Upper lobe of left lung (tissue), 6 donors: Measurements from ENCODE around the gene TOP1. TPM values are rescaled to one million over a fixed set of nuclear protein-coding genes. Genes with fewer than 3 reads are reported as not detected.

Experiments used
- ATAC-seq, 2 donors: fragments of 200-7000 bp; cut with Tn5 transposase; one replicate each; pipeline ENCODE4 v1.9.1; 2022; ENCODE audit warnings: mild to moderate bottlenecking in 2 of 2, moderate library complexity in 2 of 2; ENCODE audit not compliant: low FRiP score in 2 of 2
- DNase-seq, 2 donors: peaks; one replicate each; pipeline ENCODE4 v3.0.0-alpha.2; 2019 to 2020
- H3K27ac ChIP-seq, 4 donors: fragments of 200-600 bp; sonication (generic); one replicate each; pipeline ENCODE4 v1.5.1; 2016 to 2019
- H3K27me3 ChIP-seq, 4 donors: fragments of 200-600 bp; sonication (generic); one replicate each; pipeline ENCODE4 v1.5.1; 2017 to 2019
- H3K36me3 ChIP-seq, 4 donors: fragments of 200-600 bp; sonication (generic); one replicate each; pipeline ENCODE4 v1.5.1; 2016 to 2019
- H3K4me1 ChIP-seq, 4 donors: fragments of 200-600 bp; sonication (generic); one replicate each; pipeline ENCODE4 v1.5.1; 2018 to 2019
- H3K4me3 ChIP-seq, 4 donors: fragments of 200-600 bp; sonication (generic); one replicate each; pipeline ENCODE4 v1.5.1; 2017 to 2019; ENCODE audit warnings: mild to moderate bottlenecking in 2 of 4, moderate library complexity in 1 of 4
- H3K9me3 ChIP-seq, 4 donors: fragments of 200-600 bp; sonication (generic); one replicate each; pipeline ENCODE4 v1.5.1; 2018 to 2019
- CTCF ChIP-seq, 6 experiments: fragments of 450-650 bp in 4 of 6; fragments of 200-600 bp in 2 of 6; sonication (generic) in 2 of 6; IDR thresholded peaks; one replicate each; pipeline ENCODE4 v1.5.1; 2016 to 2019; ENCODE audit warnings: antibody characterized with exemption in 6 of 6
- EP300 ChIP-seq, 4 donors: sonication (generic); formaldehyde crosslinking; IDR thresholded peaks; one replicate each; pipeline ENCODE4 v1.5.1; 2017; ENCODE audit warnings: antibody characterized with exemption in 4 of 4, control low read depth in 2 of 4
- POLR2A ChIP-seq, 4 donors: fragments of 450-650 bp; IDR thresholded peaks; one replicate each; pipeline ENCODE4 v1.5.1; 2016 to 2017; ENCODE audit warnings: antibody characterized with exemption in 4 of 4, mild to moderate bottlenecking in 2 of 4
- POLR2AphosphoS5 ChIP-seq, 2 donors: sonication (generic); formaldehyde crosslinking; IDR thresholded peaks; one replicate each; pipeline ENCODE4 v1.5.1; 2017; ENCODE audit warnings: antibody characterized with exemption in 2 of 2
- WGBS, 2 donors: methylation state at CpG; one replicate each; pipeline ENCODE4 v1.1.5; 2017 to 2018; 5-methylcytosine and 5-hydroxymethylcytosine counted together
- total RNA-seq, 6 donors: library from RNA; depleted of rRNA in 4 of 6; stranded (reverse); fragments of >200 nt in 4 of 6; gene quantifications; one replicate each; pipeline versions ENCODE4 v1.1.0 to v1.2.1, GENCODE V29; 2016 to 2021
- donor health status: DM: no; HTN: no; CAD: no; lungs with moderate emphysema.
- donor health status: DM: no; HTN: yes; CAD: no; lungs with severe emphysema.

Gene TOP1
- total RNA-seq, 6 donors from 2014 or later, result 39.8 to 94.2 (median 49.0) TPM

DNA sequence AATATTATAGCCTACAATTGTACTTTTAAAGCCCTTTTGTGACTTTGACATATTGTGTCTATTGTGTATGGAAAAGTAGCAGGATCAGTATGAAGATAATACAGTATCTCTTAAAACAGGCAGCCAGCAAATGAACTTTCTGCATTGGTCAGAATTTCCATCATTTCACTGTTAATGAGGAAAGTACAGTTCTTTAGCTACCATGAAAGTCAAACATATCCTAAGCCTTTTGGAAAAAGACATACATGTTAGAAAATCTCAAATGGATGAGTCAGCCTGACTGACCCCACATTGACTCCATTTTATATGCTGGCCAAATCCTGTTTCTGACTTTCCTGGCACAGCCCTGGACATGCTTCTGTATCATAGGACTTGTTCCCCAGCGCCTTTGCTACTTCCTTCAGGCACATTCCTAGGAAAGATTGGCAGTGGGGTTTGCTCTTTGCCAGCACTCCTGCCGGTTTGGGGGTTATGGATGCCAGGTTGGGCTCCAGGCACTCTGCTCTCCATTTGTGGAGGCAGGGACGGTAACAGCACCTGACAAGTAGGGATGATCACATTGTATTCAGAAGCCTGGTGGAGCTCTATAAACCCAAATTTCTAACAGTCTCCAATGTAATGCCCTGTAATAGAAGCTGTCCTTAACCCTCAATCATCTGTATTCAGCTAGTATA is 43.7 kb downstream of the TOP1 start:
- Histone ChIP-seq H3K36me3 (peaks cover 0 to 11% (median 4%) of the 10 kb centered on the region in 4 donors), H3K27ac (peak overlapping the region in 3 of 4 donors; percentile 12 to 61 (median 44)), H3K4me1 (peaks cover 27 to 79% (median 39%) of the 10 kb centered on the region in 4 donors), H3K9me3 (no peaks in the 10 kb centered on the region), H3K4me3 (no peak overlapping the region), H3K27me3 (no peaks in the 10 kb centered on the region)
- DNase-seq (peak in 1 of 2 donors; percentile 24), ATAC-seq (peak in 1 of 2 donors; percentile 64)
- no peak for TF ChIP-seq POLR2AphosphoS5 (IDR thresholded peaks at IDR 0.05)
- no peak for TF ChIP-seq POLR2A (IDR thresholded peaks at IDR 0.05)
- 42 to 47% methylated on average over 3 of the region's 3 CpGs for WGBS, 2 donors

GRCh38 chr20:41072915-41073314 is 44.3 kb downstream of the TOP1 start:
- peaks cover 0 to 15% (median 2%) of the 10 kb centered on the region in 4 donors for H3K36me3 ChIP-seq
- peaks cover 32 to 80% (median 45%) of the 10 kb centered on the region in 4 donors for H3K4me1 ChIP-seq
- H3K4me3 ChIP-seq, result no peak overlapping the region
- H3K9me3 ChIP-seq, result no peaks in the 10 kb centered on the region
- TF ChIP-seq POLR2A (IDR thresholded peaks at IDR 0.05) (no peak), POLR2AphosphoS5 (IDR thresholded peaks at IDR 0.05) (no peak), EP300 (IDR thresholded peaks at IDR 0.05) (no peak), CTCF (IDR thresholded peaks at IDR 0.05) (no peak)
- ATAC-seq (no peak), DNase-seq (no peak)
- 36 to 42% methylated on average over 3 of the region's 3 CpGs for WGBS, 2 donors
- H3K27ac ChIP-seq, result peak overlapping the region in 3 of 4 donors; percentile 12 to 61 (median 44)
- no peaks in the 10 kb centered on the region for H3K27me3 ChIP-seq

DNA sequence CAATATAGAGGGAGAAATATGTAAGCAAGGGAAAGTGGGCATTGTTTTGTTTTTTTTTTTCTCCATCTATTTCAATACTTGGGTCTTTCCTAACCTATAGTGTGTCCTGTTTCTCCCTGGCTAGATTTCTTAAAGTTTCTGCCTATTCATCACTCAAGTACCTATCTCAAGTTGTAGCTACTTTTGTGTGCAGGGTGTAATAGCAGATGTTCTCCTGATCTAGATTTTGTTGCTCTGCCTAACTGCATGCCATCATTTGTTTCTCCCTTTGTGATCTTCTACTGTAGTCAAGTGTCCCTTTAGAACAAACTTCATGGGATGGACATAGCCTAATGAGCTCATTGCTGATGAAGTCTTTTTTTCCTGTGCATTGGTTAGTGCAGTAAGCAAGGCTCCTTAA is 45.8 kb downstream of the TOP1 start:
- TF ChIP-seq POLR2A (IDR thresholded peaks at IDR 0.05) (no peak), EP300 (IDR thresholded peaks at IDR 0.05) (no peak), CTCF (IDR thresholded peaks at IDR 0.05) (no peak), POLR2AphosphoS5 (IDR thresholded peaks at IDR 0.05) (no peak)

DNA sequence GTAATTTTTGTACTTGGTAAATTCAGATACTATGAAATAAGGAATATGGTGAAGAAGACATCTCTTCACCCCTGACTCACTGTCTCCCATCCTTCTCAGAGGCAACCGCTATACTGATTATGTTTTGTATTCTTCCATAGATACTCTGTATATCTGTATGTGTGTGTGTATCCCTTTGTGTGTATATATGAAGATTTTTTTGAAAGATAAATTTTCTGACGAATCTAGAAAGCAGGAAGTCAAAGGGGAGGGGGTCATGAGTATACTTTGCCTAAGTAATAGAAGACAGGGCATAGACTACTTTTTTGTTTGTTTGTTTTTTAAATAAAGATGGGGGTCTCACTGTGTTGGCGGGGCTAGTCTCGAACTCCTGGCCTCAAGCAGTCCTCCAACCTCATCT is 48.2 kb downstream of the TOP1 start:
- Histone ChIP-seq H3K36me3 (peaks cover 7 to 41% (median 14%) of the 10 kb centered on the region in 4 donors), H3K9me3 (no peaks in the 10 kb centered on the region), H3K27me3 (no peaks in the 10 kb centered on the region), H3K27ac (peak overlapping the region in 2 of 4 donors; percentile 30 to 35), H3K4me3 (no peak overlapping the region), H3K4me1 (peaks cover 40 to 76% (median 55%) of the 10 kb centered on the region in 4 donors)
- 72 to 78% methylated on average over 4 of the region's 4 CpGs for WGBS, 2 donors
- no peak for TF ChIP-seq POLR2A (IDR thresholded peaks at IDR 0.05)
- no peak for DNase-seq
- ATAC-seq, result no peak

More for the DNA sequence above, 45.8 kb downstream of the TOP1 start:
- Histone ChIP-seq H3K4me1 (peaks cover 45 to 84% (median 57%) of the 10 kb centered on the region in 4 donors), H3K27me3 (no peaks in the 10 kb centered on the region), H3K4me3 (no peak overlapping the region), H3K36me3 (peaks cover 0 to 20% (median 2%) of the 10 kb centered on the region in 4 donors), H3K27ac (no peak overlapping the region), H3K9me3 (no peaks in the 10 kb centered on the region)
- DNase-seq (no peak), ATAC-seq (no peak)

- H3K36me3 ChIP-seq, result peaks cover 7 to 56% (median 24%) of the 10 kb centered on the region in 4 donors
Measured at GRCh38 chr20:41078329-41078728, 49.7 kb downstream of the TOP1 start.

More at GRCh38 chr20:41078329-41078728, 49.7 kb downstream of the TOP1 start:
- Histone ChIP-seq H3K27me3 (no peaks in the 10 kb centered on the region), H3K9me3 (no peaks in the 10 kb centered on the region), H3K4me3 (no peak overlapping the region), H3K27ac (peak overlapping the region in 3 of 4 donors; percentile 51 to 72 (median 57)), H3K4me1 (peaks cover 26 to 60% (median 43%) of the 10 kb centered on the region in 4 donors)
- ATAC-seq (peak; percentile 64 to 83), DNase-seq (no peak)
- TF ChIP-seq CTCF (IDR thresholded peaks at IDR 0.05) (peak; percentile 28 to 68 (median 47)), POLR2A (IDR thresholded peaks at IDR 0.05) (no peak)
